GM18526 (cell line): ENCODE measurements around the gene IL19.

ENCODE experiments used
- POLR2A ChIP-seq: IDR thresholded peaks from 3 replicates; pipeline ENCODE4 v1.6.1; 2011; ENCODE audit not compliant: insufficient read length; ENCODE audit errors: extremely low read depth

IL19 gene

DNA sequence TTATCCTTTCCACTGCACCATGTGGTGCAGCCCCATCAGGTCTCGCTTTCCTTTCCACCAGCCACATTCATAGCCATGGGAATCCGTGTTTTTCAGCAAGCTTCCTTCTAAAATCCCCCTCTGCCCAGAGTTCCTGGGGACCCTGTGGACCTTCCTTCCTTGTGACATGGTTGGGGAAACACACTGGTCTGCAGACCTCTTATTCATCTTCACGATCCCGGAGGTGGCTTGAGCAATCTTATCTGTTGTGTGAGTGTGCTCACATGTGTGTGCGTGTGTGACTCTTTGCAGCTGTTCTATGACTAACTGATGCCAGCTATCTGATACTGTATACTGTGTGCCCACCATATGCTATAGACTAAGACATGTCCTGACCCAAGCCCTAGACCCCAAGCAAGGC, 17.3 kb downstream of the IL19 start:
- no peak for TF ChIP-seq POLR2A

GRCh38 chr1:206788487-206789050, 18.0 kb downstream of the IL19 start:
- TF ChIP-seq POLR2A = no peak

GRCh38 chr1:206790502-206791250, 20.1 kb downstream of the IL19 start:
- TF ChIP-seq POLR2A = no peak

DNA sequence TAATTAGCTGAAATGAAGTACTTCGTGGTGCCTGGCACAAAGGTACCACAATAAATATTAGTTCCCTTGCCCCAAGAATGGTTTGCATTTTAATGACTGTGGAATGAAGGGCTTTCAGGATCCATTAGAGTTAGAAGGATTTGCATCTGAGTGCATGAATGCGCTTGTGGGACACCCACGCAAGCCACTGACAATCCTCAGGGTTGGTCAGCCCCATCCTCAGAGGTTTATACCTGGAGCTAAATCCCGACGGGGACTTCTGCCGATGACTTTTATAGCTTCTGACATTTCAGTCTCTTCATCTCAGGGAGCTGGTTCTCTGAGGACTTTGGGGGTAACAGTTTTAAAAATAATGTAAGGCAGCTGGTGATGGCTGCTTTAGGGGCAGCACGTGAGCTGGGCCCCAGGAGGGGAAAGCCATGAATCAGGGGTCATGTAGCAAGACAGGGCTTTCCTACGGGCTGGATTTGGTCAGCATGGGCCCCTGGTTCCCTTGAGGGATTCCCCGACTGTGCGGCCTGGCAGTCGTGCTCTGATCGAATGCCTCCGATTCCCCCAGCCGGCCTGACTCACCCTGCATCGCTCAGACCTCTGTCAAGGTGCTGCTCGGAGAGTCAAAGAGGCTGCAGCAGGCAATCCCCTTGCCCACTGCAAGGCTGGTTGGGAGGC, 22.5 kb downstream of the IL19 start:
- TF ChIP-seq POLR2A = no peak

DNA sequence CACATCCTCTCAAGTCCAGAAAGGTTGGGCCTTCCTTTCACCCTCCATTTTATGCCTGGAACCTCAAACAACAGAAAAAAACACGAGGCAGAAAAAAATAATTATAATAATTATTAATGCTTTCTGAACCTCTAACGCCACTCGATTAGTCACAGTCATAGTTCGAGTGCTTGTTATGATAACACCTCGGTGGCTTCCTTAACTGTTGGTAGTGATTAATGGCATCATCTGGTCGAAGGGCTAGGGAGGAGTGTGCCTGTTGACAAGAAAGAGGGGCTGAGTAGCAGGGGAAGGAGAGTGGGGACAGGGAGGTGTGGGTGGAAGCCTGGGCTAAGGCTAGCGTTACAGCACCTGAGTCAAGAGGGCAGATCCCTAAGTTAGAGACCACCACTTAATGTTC, 23.0 kb downstream of the IL19 start:
- TF ChIP-seq POLR2A = no peak

DNA sequence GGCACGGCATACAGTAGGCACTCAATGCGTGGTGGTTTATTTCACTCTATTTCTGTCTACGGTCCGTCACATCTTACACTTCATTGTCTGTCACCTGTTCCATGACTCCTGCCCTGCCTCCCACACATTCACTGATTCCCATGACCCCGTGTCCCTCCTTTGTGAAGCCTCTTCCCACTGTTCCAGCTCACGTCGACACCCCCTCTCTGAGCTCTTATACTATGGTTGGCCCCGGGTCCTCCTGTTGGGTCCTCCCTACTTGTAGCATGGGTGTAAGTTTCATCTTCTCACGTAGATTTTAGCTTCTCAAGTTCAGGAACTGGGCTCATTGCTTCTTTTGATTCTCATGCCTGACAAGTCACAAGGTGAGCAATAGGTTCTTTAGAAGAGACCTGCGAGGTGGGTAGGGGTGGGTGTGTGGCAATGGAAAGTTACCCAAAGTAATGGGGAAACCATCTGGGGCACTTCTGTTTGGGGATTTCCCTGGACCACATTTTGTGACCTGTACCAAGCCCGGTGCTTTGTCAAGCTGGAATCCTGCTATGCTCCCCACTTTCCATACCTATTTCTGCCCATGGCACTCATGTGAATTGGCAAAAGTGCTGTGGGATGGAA, 23.8 kb downstream of the IL19 start:
- no peak for TF ChIP-seq POLR2A

DNA sequence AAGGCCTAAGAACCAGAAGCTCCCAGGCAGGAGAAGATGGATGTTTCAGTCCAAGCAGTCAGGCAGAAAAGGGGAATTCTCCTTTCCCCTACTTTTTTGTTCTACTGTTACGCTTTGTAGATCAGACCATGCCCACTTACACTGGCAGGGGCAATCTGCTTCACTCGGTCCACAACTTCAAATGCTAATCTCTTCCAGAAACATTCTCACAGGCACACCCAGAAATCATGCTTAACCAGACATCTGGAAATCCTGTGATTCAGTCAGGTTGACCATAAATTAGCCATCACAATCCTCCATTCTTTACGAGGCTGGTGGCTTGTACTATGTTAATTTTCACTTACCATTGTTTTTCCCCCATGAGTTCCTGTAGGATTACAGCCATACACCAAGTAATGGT, 25.5 kb downstream of the IL19 start:
- TF ChIP-seq POLR2A = no peak

GRCh38 chr1:206796981-206797402, 26.4 kb downstream of the IL19 start:
- TF ChIP-seq POLR2A = no peak

DNA sequence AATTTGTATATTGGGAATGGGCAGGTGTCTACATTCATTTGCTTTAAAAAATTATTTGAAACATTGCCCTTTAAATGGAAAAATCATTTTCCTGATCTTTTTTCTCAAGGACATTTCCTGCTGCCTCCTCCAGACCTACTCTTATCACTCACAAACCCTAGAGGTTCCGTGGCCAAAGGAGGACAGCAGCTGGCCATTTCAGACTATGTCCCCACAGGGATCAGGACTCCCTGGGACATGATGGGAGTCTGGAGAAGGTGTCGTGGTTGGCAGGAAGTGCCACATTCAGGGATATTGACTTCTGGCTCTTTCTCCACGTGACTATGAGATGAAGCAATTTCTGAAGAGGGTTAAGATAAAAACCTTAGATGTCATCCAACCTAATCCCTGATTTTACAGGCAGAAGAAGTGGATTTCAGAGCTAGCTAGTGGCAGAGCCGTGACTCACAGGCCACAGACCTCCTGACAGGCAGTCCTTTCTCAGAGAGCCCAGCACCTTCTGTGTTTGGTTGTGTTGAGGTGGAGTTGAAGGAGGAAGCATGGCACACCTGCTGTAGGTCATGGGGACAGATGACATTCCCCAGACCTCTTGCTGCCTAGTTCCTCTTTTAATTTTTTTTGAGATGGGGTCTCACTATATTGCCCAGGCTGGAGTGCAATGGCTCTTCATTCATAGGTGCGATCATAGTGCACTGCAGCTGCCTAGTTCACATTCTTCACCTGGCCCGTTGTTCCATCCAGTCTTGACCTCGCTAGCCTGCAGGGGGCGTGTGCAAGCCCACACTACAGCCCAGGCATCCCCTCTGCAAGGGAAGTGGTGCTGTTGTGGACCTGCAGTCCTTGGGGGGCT, 27.2 kb downstream of the IL19 start:
- TF ChIP-seq POLR2A = no peak

DNA sequence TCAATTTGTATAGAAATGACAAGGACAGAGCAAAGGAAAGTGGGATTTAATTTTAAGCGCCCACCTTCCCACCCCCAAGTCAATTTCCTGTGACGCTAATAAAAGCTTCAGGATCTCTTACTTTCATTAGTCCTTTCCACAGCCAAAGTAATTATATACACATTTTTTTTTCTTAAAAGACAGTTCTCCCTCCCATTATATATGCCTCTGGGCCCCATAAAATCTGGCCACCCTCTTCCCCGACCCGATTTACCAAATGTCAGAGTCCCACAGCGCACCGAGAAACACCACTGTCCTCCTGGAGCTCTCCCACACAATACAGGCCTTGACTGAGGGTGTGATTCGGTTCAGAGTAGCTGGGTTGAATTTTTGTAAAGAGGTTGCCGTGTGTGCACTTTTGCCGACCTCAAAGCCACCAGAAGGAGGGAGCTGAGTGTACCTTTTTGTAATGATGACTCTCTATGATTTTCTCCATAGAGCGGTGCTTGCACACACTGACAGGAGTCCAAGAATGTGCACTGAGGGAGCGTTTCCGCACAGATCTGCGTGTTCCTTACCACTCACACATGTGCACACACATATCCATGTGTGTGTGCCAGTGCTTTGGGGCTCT, 27.9 kb downstream of the IL19 start:
- no peak for TF ChIP-seq POLR2A

DNA sequence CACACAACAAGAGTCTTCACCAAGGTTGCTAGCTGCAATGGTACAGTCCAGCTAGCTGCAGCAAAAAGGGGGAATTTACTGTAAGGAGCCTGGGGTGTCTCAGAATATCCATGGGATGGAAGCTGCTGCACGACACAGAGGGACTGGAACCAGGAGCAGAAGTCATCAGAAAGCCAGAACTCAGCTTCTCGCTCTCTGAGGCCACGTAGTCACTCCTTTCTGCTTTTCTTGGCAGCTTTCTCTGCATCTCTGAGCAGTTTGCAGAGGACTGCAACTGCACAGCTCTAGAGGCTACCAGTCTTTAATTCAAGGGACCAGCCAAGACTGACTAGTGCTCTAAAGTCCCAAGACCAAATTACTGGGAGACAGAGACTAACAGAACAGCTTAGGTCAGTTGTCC, 28.7 kb downstream of the IL19 start:
- TF ChIP-seq POLR2A = no peak

- no peak for TF ChIP-seq POLR2A
Measured at GRCh38 chr1:206800411-206800810, 29.8 kb downstream of the IL19 start.

- no peak for TF ChIP-seq POLR2A
Measured at GRCh38 chr1:206800891-206801290, 30.3 kb downstream of the IL19 start.

DNA sequence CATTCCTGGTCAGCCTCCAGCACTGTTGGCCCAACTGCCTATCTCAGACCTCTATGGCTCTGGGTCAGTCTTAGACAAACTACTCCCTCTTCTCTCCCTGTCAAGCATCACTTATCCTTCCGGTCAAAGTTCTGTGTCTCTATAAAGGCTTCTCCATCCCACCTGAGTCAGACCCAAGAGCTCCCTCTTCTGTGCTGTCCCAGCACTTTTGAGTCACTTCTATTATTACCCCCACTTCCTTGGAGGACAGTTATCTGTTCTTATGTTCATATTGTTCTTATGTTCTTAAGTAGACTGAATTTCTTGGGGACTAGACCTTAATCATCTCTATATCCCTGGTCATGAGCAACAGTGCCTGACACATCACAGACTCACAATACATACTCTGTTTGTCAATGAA, 30.9 kb downstream of the IL19 start:
- no peak for TF ChIP-seq POLR2A

- no peak for TF ChIP-seq POLR2A
Measured at GRCh38 chr1:206802401-206802800, 31.8 kb downstream of the IL19 start.
